ENCODE data around the gene SPDYE6. TPM values are rescaled to one million over a fixed set of nuclear protein-coding genes. Genes with fewer than 3 reads are reported as not detected.
A peak's percentile ranks its signal among the peaks of the same experiment; 100 is the strongest.
"Not testable (repeated sequence)": the region's sequence is repeated elsewhere in the genome, so short reads cannot be mapped to it uniquely, and the experiment has no call there.

Gene SPDYE6
- total RNA-seq (under 1 TPM in 1 of 5 experiments, not detected in 4; 0.51 TPM), polyA plus RNA-seq (under 1 TPM; 0.14 to 0.25 TPM), total RNA-seq (not detected)

- DNase-seq; H3K36me3 ChIP-seq (ENCODE audit: control insufficient read depth in 2 of 3, insufficient read depth in 3 of 3, low read length in 3 of 3); H3K27me3 ChIP-seq (ENCODE audit: control insufficient read depth in 2 of 2, insufficient read depth in 2 of 2, low read length in 2 of 2); H3K27me3 Mint-ChIP-seq; intact Hi-C loops (cut with micrococcal nuclease); ATAC-seq; H3K9me3 Mint-ChIP-seq; H3K27ac ChIP-seq (ENCODE audit: low read depth, low read length); H3K36me3 Mint-ChIP-seq; H3K4me3 Mint-ChIP-seq; POLR2A ChIA-PET; H3K9me3 ChIP-seq (ENCODE audit: control insufficient read depth in 2 of 3, low read length in 3 of 3); H3K4me1 Mint-ChIP-seq; CTCF ChIA-PET; H3K27ac Mint-ChIP-seq; H3K4me1 ChIP-seq (ENCODE audit: control insufficient read depth in 2 of 2, insufficient read depth in 2 of 2, low read length in 2 of 2); H3K4me3 ChIP-seq (ENCODE audit: low read length): not testable (repeated sequence)
Measured at GRCh38 chr7:102356344-102356743, at the start of gene SPDYE6. TSS of gene SPDYE6 (minus strand) at chr7:102356444. CDS start at chr7:102356023, 421 bp downstream.

GRCh38 chr7:102404862-102405188 lies 48.6 kb upstream of the SPDYE6 start:
- CTCF ChIA-PET: interaction anchor here (0.7 to 4.4 kb wide), 11 partner anchors 9 to 66 kb away, joined by 3 to 28 read pairs (median 4); no protein-coding TSS in a partner anchor
- H3K4me3 Mint-ChIP-seq; H3K4me3 ChIP-seq (ENCODE audit: low read length); H3K27ac ChIP-seq (ENCODE audit: low read depth, low read length); H3K27me3 ChIP-seq (ENCODE audit: control insufficient read depth in 2 of 2, insufficient read depth in 2 of 2, low read length in 2 of 2); DNase-seq; ATAC-seq; H3K9me3 ChIP-seq (ENCODE audit: control insufficient read depth in 2 of 3, low read length in 3 of 3); H3K9me3 Mint-ChIP-seq; H3K4me1 ChIP-seq (ENCODE audit: control insufficient read depth in 2 of 2, insufficient read depth in 2 of 2, low read length in 2 of 2); H3K27me3 Mint-ChIP-seq: not testable (repeated sequence)
- H3K36me3 ChIP-seq (ENCODE audit: control insufficient read depth in 2 of 3, insufficient read depth in 3 of 3, low read length in 3 of 3): peaks cover 0 to 90% (median 19%) of the 10 kb centered on the region in 3 experiments
- peaks cover 0 to 14% (median 8%) of the 10 kb centered on the region in 7 donors for H3K4me1 Mint-ChIP-seq
- intact Hi-C loops (cut with micrococcal nuclease): loop anchor here (1.0 kb wide), 6 partner anchors 7 to 60 kb away; partner anchors contain the start of genes ORAI2 (in 1 of the 2) and PRKRIP1 (in 1 of the 2)
- peaks cover 11 to 53% (median 29%) of the 10 kb centered on the region in 5 donors for H3K36me3 Mint-ChIP-seq
- POLR2A ChIA-PET: interaction anchor here (0.6 to 25.3 kb wide), 8 partner anchors 8 to 1961 kb away, joined by 3 to 510 read pairs (median 5); partner anchors contain the start of genes ORAI2 and PRKRIP1
- H3K27ac Mint-ChIP-seq: peak overlapping the region in 4 of 9 donors; percentile 8 to 38 (median 17)

GRCh38 chr7:102404005-102404861 lies 48.0 kb upstream of the SPDYE6 start:
- H3K27me3 Mint-ChIP-seq: no peaks in the 10 kb centered on the region
- peaks cover 3 to 90% (median 19%) of the 10 kb centered on the region in 3 experiments for H3K36me3 ChIP-seq (ENCODE audit: control insufficient read depth in 2 of 3, insufficient read depth in 3 of 3, low read length in 3 of 3)
- H3K27me3 ChIP-seq (ENCODE audit: control insufficient read depth in 2 of 2, insufficient read depth in 2 of 2, low read length in 2 of 2): no peaks in the 10 kb centered on the region
- H3K36me3 Mint-ChIP-seq: peaks cover 9 to 51% (median 26%) of the 10 kb centered on the region in 5 donors
- ATAC-seq: peak; percentile 100
- H3K4me1 Mint-ChIP-seq: peaks cover 0 to 14% (median 8%) of the 10 kb centered on the region in 7 donors
- H3K4me3 Mint-ChIP-seq: no peak overlapping the region
- intact Hi-C loops (cut with micrococcal nuclease): loop anchor here (1.0 kb wide), 6 partner anchors 8 to 61 kb away; partner anchors contain the start of genes ORAI2 (in 1 of the 2) and PRKRIP1 (in 1 of the 2)
- H3K27ac ChIP-seq (ENCODE audit: low read depth, low read length): no peak overlapping the region
- no peaks in the 10 kb centered on the region for H3K4me1 ChIP-seq (ENCODE audit: control insufficient read depth in 2 of 2, insufficient read depth in 2 of 2, low read length in 2 of 2)
- no peak overlapping the region for H3K4me3 ChIP-seq (ENCODE audit: low read length)
- peak in 7 of 9 donors; percentile 48 to 71 (median 62) for DNase-seq
- peaks cover 0 to 2% (median 0%) of the 10 kb centered on the region in 11 donors for H3K9me3 Mint-ChIP-seq
- no peaks in the 10 kb centered on the region for H3K9me3 ChIP-seq (ENCODE audit: control insufficient read depth in 2 of 3, low read length in 3 of 3)
- CTCF ChIA-PET: interaction anchor here (0.7 to 4.4 kb wide), 13 partner anchors 10 to 471 kb away, joined by 3 to 28 read pairs (median 4); no protein-coding TSS in a partner anchor
- H3K27ac Mint-ChIP-seq: peak overlapping the region in 5 of 9 donors; percentile 8 to 38 (median 25)
- POLR2A ChIA-PET: interaction anchor here (0.6 to 25.3 kb wide), 9 partner anchors 8 to 1961 kb away, joined by 3 to 510 read pairs (median 5); partner anchors contain the start of genes ORAI2 and PRKRIP1

GRCh38 chr7:102403563-102403962 lies 47.3 kb upstream of the SPDYE6 start:
- intact Hi-C loops (cut with micrococcal nuclease): no loop called here
- peaks cover 0 to 14% (median 8%) of the 10 kb centered on the region in 7 donors for H3K4me1 Mint-ChIP-seq
- no peak for DNase-seq
- ATAC-seq: no peak
- no peaks in the 10 kb centered on the region for H3K4me1 ChIP-seq (ENCODE audit: control insufficient read depth in 2 of 2, insufficient read depth in 2 of 2, low read length in 2 of 2)
- no peaks in the 10 kb centered on the region for H3K27me3 ChIP-seq (ENCODE audit: control insufficient read depth in 2 of 2, insufficient read depth in 2 of 2, low read length in 2 of 2)
- H3K36me3 ChIP-seq (ENCODE audit: control insufficient read depth in 2 of 3, insufficient read depth in 3 of 3, low read length in 3 of 3): peaks cover 4 to 88% (median 19%) of the 10 kb centered on the region in 3 experiments
- no peaks in the 10 kb centered on the region for H3K27me3 Mint-ChIP-seq
- H3K27ac Mint-ChIP-seq: peak overlapping the region in 1 of 9 donors; percentile 36
- H3K9me3 ChIP-seq (ENCODE audit: control insufficient read depth in 2 of 3, low read length in 3 of 3): no peaks in the 10 kb centered on the region
- POLR2A ChIA-PET: interaction anchor here (1.3 to 25.3 kb wide), 3 partner anchors 29 to 64 kb away, joined by 6 to 510 read pairs (median 6); partner anchors contain the start of gene ORAI2
- peaks cover 9 to 50% (median 24%) of the 10 kb centered on the region in 5 donors for H3K36me3 Mint-ChIP-seq
- H3K27ac ChIP-seq (ENCODE audit: low read depth, low read length): no peak overlapping the region
- H3K4me3 ChIP-seq (ENCODE audit: low read length): no peak overlapping the region
- CTCF ChIA-PET: interaction anchor here (0.7 to 4.4 kb wide), 5 partner anchors 13 to 471 kb away, joined by 3 to 28 read pairs (median 4); no protein-coding TSS in a partner anchor
- H3K9me3 Mint-ChIP-seq: peaks cover 0 to 2% (median 0%) of the 10 kb centered on the region in 11 donors
- no peak overlapping the region for H3K4me3 Mint-ChIP-seq

DNA sequence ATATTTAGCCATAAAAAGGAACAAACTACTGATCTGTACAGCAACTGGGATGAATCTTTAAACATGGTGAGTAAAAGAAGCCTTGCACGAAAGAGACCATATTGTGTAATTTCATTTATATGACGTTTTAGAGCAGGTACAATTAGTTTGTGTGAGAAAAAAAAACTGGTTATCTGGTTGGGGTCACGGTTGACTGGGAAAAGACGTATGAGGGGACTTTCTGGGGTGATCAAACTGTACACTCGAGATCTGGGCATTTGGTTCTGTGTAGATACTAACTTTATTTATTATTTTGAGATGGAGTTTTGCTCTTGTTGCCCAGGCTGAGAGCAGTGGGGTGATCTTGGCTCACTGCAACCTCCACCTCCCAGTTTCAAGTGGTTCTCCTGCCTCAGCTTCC lies 44.1 kb upstream of the SPDYE6 start:
- H3K36me3 ChIP-seq (ENCODE audit: control insufficient read depth in 2 of 3, insufficient read depth in 3 of 3, low read length in 3 of 3): peaks cover 0 to 62% (median 4%) of the 10 kb centered on the region in 3 experiments
- no peaks in the 10 kb centered on the region for H3K27me3 Mint-ChIP-seq
- H3K36me3 Mint-ChIP-seq: peaks cover 0 to 22% (median 13%) of the 10 kb centered on the region in 5 donors
- H3K27ac Mint-ChIP-seq: peak overlapping the region in 1 of 9 donors; percentile 42
- H3K27ac ChIP-seq (ENCODE audit: low read depth, low read length): no peak overlapping the region
- H3K4me1 ChIP-seq (ENCODE audit: control insufficient read depth in 2 of 2, insufficient read depth in 2 of 2, low read length in 2 of 2): peaks cover 9 to 12% of the 10 kb centered on the region in 2 donors
- DNase-seq (no peak), ATAC-seq (no peak)
- CTCF ChIA-PET: interaction anchor here (0.6 kb wide), 1 partner anchor 88 kb away, joined by 5 read pairs; no protein-coding TSS in a partner anchor
- peaks cover 12 to 40% (median 27%) of the 10 kb centered on the region in 7 donors for H3K4me1 Mint-ChIP-seq
- no peak overlapping the region for H3K4me3 Mint-ChIP-seq
- H3K9me3 Mint-ChIP-seq: peaks cover 0 to 2% (median 0%) of the 10 kb centered on the region in 11 donors
- intact Hi-C loops (cut with micrococcal nuclease): no loop called here
- POLR2A ChIA-PET: interaction anchor here (0.7 to 1.5 kb wide), 5 partner anchors 13 to 64 kb away, joined by 3 read pairs; partner anchors contain the start of gene ALKBH4
- no peak overlapping the region for H3K4me3 ChIP-seq (ENCODE audit: low read length)
- no peaks in the 10 kb centered on the region for H3K27me3 ChIP-seq (ENCODE audit: control insufficient read depth in 2 of 2, insufficient read depth in 2 of 2, low read length in 2 of 2)
- no peaks in the 10 kb centered on the region for H3K9me3 ChIP-seq (ENCODE audit: control insufficient read depth in 2 of 3, low read length in 3 of 3)

DNA sequence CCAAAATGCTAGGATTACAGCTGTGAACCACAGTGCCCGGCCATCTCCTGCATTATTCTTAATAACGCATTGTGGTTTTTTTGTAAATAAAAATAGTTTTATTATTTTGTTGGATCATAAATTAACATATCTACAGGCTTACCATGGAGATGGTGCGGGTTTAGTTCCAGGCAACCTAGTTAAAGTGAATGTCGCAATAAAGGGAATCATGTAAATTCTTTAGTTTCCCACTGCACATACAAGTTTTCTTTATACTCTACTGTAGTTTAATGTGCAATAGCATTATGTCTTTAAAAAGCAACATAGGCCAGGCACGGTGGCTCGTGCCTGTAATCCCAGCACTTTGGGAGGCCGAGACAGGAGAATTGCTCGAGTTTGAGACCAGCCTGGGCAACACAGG lies 42.3 kb upstream of the SPDYE6 start:
- no peak overlapping the region for H3K27ac Mint-ChIP-seq
- H3K27ac ChIP-seq (ENCODE audit: low read depth, low read length): no peak overlapping the region
- H3K9me3 ChIP-seq (ENCODE audit: control insufficient read depth in 2 of 3, low read length in 3 of 3): no peaks in the 10 kb centered on the region
- H3K4me3 ChIP-seq (ENCODE audit: low read length): no peak overlapping the region
- peaks cover 0 to 19% (median 13%) of the 10 kb centered on the region in 5 donors for H3K36me3 Mint-ChIP-seq
- no peaks in the 10 kb centered on the region for H3K27me3 ChIP-seq (ENCODE audit: control insufficient read depth in 2 of 2, insufficient read depth in 2 of 2, low read length in 2 of 2)
- DNase-seq (no peak), ATAC-seq (no peak)
- ChIA-PET POLR2A (interaction anchor here (0.9 to 1.5 kb wide), 3 partner anchors 27 to 53 kb away, joined by 4 to 10 read pairs (median 5); no protein-coding TSS in a partner anchor), CTCF (interaction anchor here (1.0 to 2.3 kb wide), 2 partner anchors 12 to 50 kb away, joined by 3 to 5 read pairs; no protein-coding TSS in a partner anchor)
- H3K4me3 Mint-ChIP-seq: peak overlapping the region in 1 of 10 donors; percentile 38
- peaks cover 0 to 2% (median 0%) of the 10 kb centered on the region in 11 donors for H3K9me3 Mint-ChIP-seq
- peaks cover 9 to 15% of the 10 kb centered on the region in 2 donors for H3K4me1 ChIP-seq (ENCODE audit: control insufficient read depth in 2 of 2, insufficient read depth in 2 of 2, low read length in 2 of 2)
- H3K27me3 Mint-ChIP-seq: no peaks in the 10 kb centered on the region
- peaks cover 0 to 47% (median 4%) of the 10 kb centered on the region in 3 experiments for H3K36me3 ChIP-seq (ENCODE audit: control insufficient read depth in 2 of 3, insufficient read depth in 3 of 3, low read length in 3 of 3)
- peaks cover 12 to 35% (median 22%) of the 10 kb centered on the region in 7 donors for H3K4me1 Mint-ChIP-seq
- intact Hi-C loops (cut with micrococcal nuclease): loop anchor here in 1 of 2 donors (5.0 kb wide), 1 partner anchor 36 kb away; no protein-coding TSS in a partner anchor
